Kidney epithelial cell (primary cell): Measurements from ENCODE around the gene CCND1. TPM values are rescaled to one million over a fixed set of nuclear protein-coding genes. Genes with fewer than 3 reads are reported as not detected.

Experiments
- DNase-seq: peaks from one replicate; pipeline ENCODE4 v3.0.0-alpha.2; 2010; ENCODE audit warnings: low read depth
- H3K27me3 ChIP-seq: 2 replicates; pipeline ENCODE4 v1.6.0; 2011; ENCODE audit warnings: low read length; ENCODE audit not compliant: control insufficient read depth, insufficient read depth
- H3K36me3 ChIP-seq: 2 replicates; pipeline ENCODE4 v1.5.1; 2011; ENCODE audit warnings: low read length; ENCODE audit not compliant: control insufficient read depth, insufficient read depth
- H3K4me3 ChIP-seq: 2 replicates; pipeline ENCODE4 v1.5.1; 2011; ENCODE audit warnings: low read depth, mild to moderate bottlenecking, control low read depth, low read length
- total RNA-seq: library from RNA; depleted of rRNA; stranded (reverse); fragments of >200 nt; gene quantifications from 2 replicates; pipeline ENCODE4 v1.2.3, GENCODE V29; 2015
- TF ChIP-seq, protein P1 (sequence below): IDR thresholded peaks from 2 replicates; pipeline ENCODE4 v1.5.1; 2011; ENCODE audit warnings: mild to moderate bottlenecking, moderate library complexity, low read length, control low read depth, inconsistent platforms; ENCODE audit not compliant: insufficient read depth, poor library complexity, severe bottlenecking

The CCND1 gene
- total RNA-seq, 1 donor from 2014 or later, result 378 TPM

DNA sequence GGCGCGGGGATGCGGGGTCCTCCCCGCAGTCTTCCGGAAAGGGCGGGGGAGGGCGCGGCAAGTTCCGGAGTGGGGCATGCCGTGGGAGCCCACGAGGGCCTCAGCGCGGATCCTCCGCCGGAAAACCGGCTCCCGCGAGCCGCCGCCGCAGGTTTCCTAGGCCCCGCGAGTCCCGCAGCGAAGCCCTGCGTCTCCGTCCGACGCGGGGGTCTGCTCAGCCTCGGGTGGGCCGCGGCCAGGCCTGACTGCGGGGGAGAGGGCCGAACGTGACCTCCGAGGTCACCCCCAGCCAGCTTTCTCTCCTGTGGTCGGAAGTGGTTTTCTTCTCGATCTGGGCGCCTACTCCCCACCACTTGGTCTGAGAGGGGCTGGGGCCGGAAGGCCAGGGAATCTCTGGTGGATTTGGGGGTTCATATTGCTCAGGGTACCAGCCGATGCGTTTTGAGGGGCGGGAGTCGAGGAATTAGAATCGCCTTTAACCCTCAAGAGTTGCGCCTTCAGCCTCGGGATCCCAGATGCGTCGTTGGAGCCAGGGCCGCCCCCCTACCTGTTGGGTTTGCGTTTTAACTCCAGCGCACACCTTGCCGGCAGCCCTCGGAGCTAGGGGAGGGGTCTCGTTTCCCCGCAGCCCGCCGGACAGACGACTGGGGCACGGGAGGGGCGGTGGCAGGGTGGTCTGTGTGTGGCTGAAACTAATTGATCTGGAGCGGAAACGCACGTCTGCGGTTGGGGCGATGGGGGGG, 3.6 kb upstream of the CCND1 start:
- H3K4me3 ChIP-seq, result peak overlapping the region; percentile 38

GRCh38 chr11:69637941-69638871, 2.8 kb upstream of the CCND1 start:
- H3K4me3 ChIP-seq, result peak overlapping the region; percentile 38
- peaks cover 4% of the 10 kb centered on the region for H3K27me3 ChIP-seq
- TF ChIP-seq, protein P1, sequence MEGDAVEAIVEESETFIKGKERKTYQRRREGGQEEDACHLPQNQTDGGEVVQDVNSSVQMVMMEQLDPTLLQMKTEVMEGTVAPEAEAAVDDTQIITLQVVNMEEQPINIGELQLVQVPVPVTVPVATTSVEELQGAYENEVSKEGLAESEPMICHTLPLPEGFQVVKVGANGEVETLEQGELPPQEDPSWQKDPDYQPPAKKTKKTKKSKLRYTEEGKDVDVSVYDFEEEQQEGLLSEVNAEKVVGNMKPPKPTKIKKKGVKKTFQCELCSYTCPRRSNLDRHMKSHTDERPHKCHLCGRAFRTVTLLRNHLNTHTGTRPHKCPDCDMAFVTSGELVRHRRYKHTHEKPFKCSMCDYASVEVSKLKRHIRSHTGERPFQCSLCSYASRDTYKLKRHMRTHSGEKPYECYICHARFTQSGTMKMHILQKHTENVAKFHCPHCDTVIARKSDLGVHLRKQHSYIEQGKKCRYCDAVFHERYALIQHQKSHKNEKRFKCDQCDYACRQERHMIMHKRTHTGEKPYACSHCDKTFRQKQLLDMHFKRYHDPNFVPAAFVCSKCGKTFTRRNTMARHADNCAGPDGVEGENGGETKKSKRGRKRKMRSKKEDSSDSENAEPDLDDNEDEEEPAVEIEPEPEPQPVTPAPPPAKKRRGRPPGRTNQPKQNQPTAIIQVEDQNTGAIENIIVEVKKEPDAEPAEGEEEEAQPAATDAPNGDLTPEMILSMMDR, result no peak
- H3K36me3 ChIP-seq, result no peaks in the 10 kb centered on the region
- DNase-seq, result no peak

More for the DNA sequence above, 3.6 kb upstream of the CCND1 start:
- H3K36me3 ChIP-seq, result no peaks in the 10 kb centered on the region
- no peak for DNase-seq
- TF ChIP-seq, protein P1, result no peak
- H3K27me3 ChIP-seq, result peaks cover 4% of the 10 kb centered on the region

GRCh38 chr11:69638941-69639681, 1.8 kb upstream of the CCND1 start:
- TF ChIP-seq, protein P1, result no peak
- peak; percentile 71 for DNase-seq
- Histone ChIP-seq H3K4me3 (peak overlapping the region; percentile 70), H3K27me3 (peaks cover 4% of the 10 kb centered on the region), H3K36me3 (peaks cover 2% of the 10 kb centered on the region)

- TF ChIP-seq, protein P1, result no peak
- DNase-seq, result no peak
- Histone ChIP-seq H3K4me3 (peak overlapping the region; percentile 70), H3K27me3 (peaks cover 4% of the 10 kb centered on the region), H3K36me3 (peaks cover 4% of the 10 kb centered on the region)
Observed at GRCh38 chr11:69639831-69640230, 1.1 kb upstream of the CCND1 start.

- no peak for DNase-seq
- Histone ChIP-seq H3K4me3 (peak overlapping the region; percentile 70), H3K27me3 (peaks cover 4% of the 10 kb centered on the region), H3K36me3 (peaks cover 4% of the 10 kb centered on the region)
- TF ChIP-seq, protein P1, result no peak
Observed at GRCh38 chr11:69640260-69640994, 529 bp upstream of the CCND1 start.
